HG03108 (cell line): ENCODE results near the gene TAF5L.

Experiments used
- ATAC-seq: cut with Tn5 transposase; IDR thresholded peaks from one replicate; pipeline ENCODE4 v1.9.1; 2021; ENCODE audit warnings: moderate library complexity; ENCODE audit not compliant: unreplicated experiment

Gene TAF5L

GRCh38 chr1:229625915-229626831, at the start of gene TAF5L, which contains the start of gene URB2:
TAF5L (minus strand) TSS chr1:229626122; CDS start chr1:229614482, 11,640 bp downstream.
URB2 (plus strand) TSS chr1:229626247; CDS start chr1:229627634, 1,387 bp downstream.
- peak; percentile 80 for ATAC-seq

- ATAC-seq, result no peak
Observed at GRCh38 chr1:229675396-229675795, 49.5 kb upstream of the TAF5L start.

GRCh38 chr1:229674042-229674441, 48.1 kb upstream of the TAF5L start:
- ATAC-seq, result no peak

GRCh38 chr1:229672246-229672645, 46.3 kb upstream of the TAF5L start:
- no peak for ATAC-seq

- ATAC-seq, result no peak
Observed at GRCh38 chr1:229671310-229671709, 45.4 kb upstream of the TAF5L start.

GRCh38 chr1:229669333-229669732, 43.4 kb upstream of the TAF5L start:
- ATAC-seq, result no peak

- no peak for ATAC-seq
Observed at GRCh38 chr1:229666585-229666984, 40.7 kb upstream of the TAF5L start.

- ATAC-seq, result no peak
Observed at GRCh38 chr1:229665912-229666558, 40.1 kb upstream of the TAF5L start.

- ATAC-seq, result no peak
Observed at GRCh38 chr1:229664133-229664689, 38.3 kb upstream of the TAF5L start.

GRCh38 chr1:229661897-229662296, 36.0 kb upstream of the TAF5L start:
- no peak for ATAC-seq

GRCh38 chr1:229661022-229661877, 35.3 kb upstream of the TAF5L start:
- peak; percentile 61 for ATAC-seq

- no peak for ATAC-seq
Observed at GRCh38 chr1:229657993-229658755, 32.3 kb upstream of the TAF5L start.

GRCh38 chr1:229655781-229656180, 29.9 kb upstream of the TAF5L start:
- ATAC-seq, result no peak

- ATAC-seq, result no peak
Observed at GRCh38 chr1:229653420-229653819, 27.5 kb upstream of the TAF5L start.

- no peak for ATAC-seq
Observed at GRCh38 chr1:229651546-229651945, 25.6 kb upstream of the TAF5L start.

- ATAC-seq, result no peak
Observed at GRCh38 chr1:229650045-229650444, 24.1 kb upstream of the TAF5L start.

GRCh38 chr1:229648406-229648805, 22.5 kb upstream of the TAF5L start:
- ATAC-seq, result no peak

- no peak for ATAC-seq
Observed at GRCh38 chr1:229645324-229645993, 19.5 kb upstream of the TAF5L start.

GRCh38 chr1:229643996-229644745, 18.2 kb upstream of the TAF5L start:
- ATAC-seq, result peak; percentile 66
